SU-DHL-6 (cell line): ENCODE data around the gene ZNF830.

Experiments
- H2AFZ ChIP-seq: fragments of 200-600 bp; sonication (generic); 2 replicates; pipeline ENCODE4 v1.6.1; 2014; ENCODE audit warnings: low read depth, mild to moderate bottlenecking, moderate library complexity, mixed read lengths, antibody characterized with exemption, low read length; ENCODE audit not compliant: severe bottlenecking
- H3F3A ChIP-seq: fragments of 200-600 bp; shearing (Covaris generic); 2 replicates; pipeline ENCODE4 v1.6.0; 2016; ENCODE audit warnings: antibody characterized with exemption, mild to moderate bottlenecking; ENCODE audit not compliant: insufficient read depth
- H3K27ac ChIP-seq: fragments of 200-600 bp; sonication (generic); 2 replicates; pipeline ENCODE4 v1.5.1; 2016; ENCODE audit warnings: low read depth, mild to moderate bottlenecking, low read length, moderate library complexity, mixed read lengths
- H3K27me3 ChIP-seq: fragments of 200-600 bp; sonication (generic), shearing (Covaris generic); 2 replicates; pipeline ENCODE4 v1.6.0; 2014; ENCODE audit warnings: mild to moderate bottlenecking, low read length
- H3K36me3 ChIP-seq: fragments of 200-600 bp; sonication (generic); 2 replicates; pipeline ENCODE4 v1.6.1; 2014; ENCODE audit warnings: mild to moderate bottlenecking, low read length, mixed read lengths
- H3K4me2 ChIP-seq: fragments of 300-600, 200-600 bp; shearing (Covaris generic), sonication (generic); 2 replicates; pipeline ENCODE4 v1.6.0; 2014; ENCODE audit warnings: low read length, low read depth, mild to moderate bottlenecking; ENCODE audit not compliant: poor library complexity, severe bottlenecking
- H3K4me3 ChIP-seq: fragments of 200-600 bp; sonication (generic); 2 replicates; pipeline ENCODE4 v1.5.1; 2014; ENCODE audit warnings: antibody characterized with exemption, low read length, mild to moderate bottlenecking, mixed read lengths; ENCODE audit not compliant: insufficient read depth, poor library complexity, severe bottlenecking
- H3K79me2 ChIP-seq: fragments of 200-600 bp; sonication (generic); 2 replicates; pipeline ENCODE4 v1.6.1; 2014; ENCODE audit warnings: mild to moderate bottlenecking, low read length, moderate library complexity; ENCODE audit not compliant: insufficient read depth
- H3K9ac ChIP-seq: fragments of 200-600 bp; sonication (generic); 2 replicates; pipeline ENCODE4 v1.7.0; 2014; ENCODE audit warnings: mild to moderate bottlenecking, low read length
- H3K9me2 ChIP-seq: fragments of 200-600 bp; sonication (generic); replicated peaks from 2 replicates; pipeline ENCODE4 v1.6.1; 2014; ENCODE audit warnings: low read length; ENCODE audit not compliant: insufficient read depth
- H3K9me3 ChIP-seq: fragments of 200-600 bp; sonication (generic); 2 replicates; pipeline ENCODE4 v1.6.1; 2014; ENCODE audit warnings: low read length, mixed read lengths; ENCODE audit not compliant: insufficient read depth
- H4K20me1 ChIP-seq: fragments of 200-600 bp; sonication (generic); 2 replicates; pipeline ENCODE4 v1.6.1; 2014; ENCODE audit warnings: low read depth, mild to moderate bottlenecking, antibody characterized with exemption, low read length, moderate library complexity, mixed read lengths
- EZH2phosphoT487 ChIP-seq: fragments of 200-600 bp; sonication (generic), shearing (Covaris generic); conservative IDR thresholded peaks from 2 replicates; pipeline ENCODE4 v1.6.1; 2018; ENCODE audit warnings: mild to moderate bottlenecking, antibody characterized with exemption, low read length, moderate library complexity, mixed read lengths
- TF ChIP-seq, protein P1 (sequence below): fragments of 200-600 bp; sonication (generic); IDR thresholded peaks from one replicate; pipeline ENCODE4 v1.5.1; 2017; ENCODE audit warnings: antibody characterized with exemption, mild to moderate bottlenecking, low read length, moderate library complexity; ENCODE audit not compliant: insufficient read depth, poor library complexity, severe bottlenecking

Gene ZNF830, protein sequence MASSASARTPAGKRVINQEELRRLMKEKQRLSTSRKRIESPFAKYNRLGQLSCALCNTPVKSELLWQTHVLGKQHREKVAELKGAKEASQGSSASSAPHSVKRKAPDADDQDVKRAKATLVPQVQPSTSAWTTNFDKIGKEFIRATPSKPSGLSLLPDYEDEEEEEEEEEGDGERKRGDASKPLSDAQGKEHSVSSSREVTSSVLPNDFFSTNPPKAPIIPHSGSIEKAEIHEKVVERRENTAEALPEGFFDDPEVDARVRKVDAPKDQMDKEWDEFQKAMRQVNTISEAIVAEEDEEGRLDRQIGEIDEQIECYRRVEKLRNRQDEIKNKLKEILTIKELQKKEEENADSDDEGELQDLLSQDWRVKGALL

GRCh38 chr17:34961093-34961911 lies at the start of gene ZNF830, which contains the start of gene CCT6B:
Gene ZNF830 (plus strand): TSS chr17:34961540. CDS start chr17:34961567, 27 bp downstream.
Gene CCT6B (minus strand): TSS chr17:34961460. CDS start chr17:34961393, 67 bp downstream.
- Histone ChIP-seq H3K4me3 (peak within 1 kb of the TSS; percentile 85), H3K9me2 (no peaks in the 10 kb centered on the region), H3K9ac (peak within 1 kb of the TSS; percentile 78), H3K4me2 (peak within 1 kb of the TSS; percentile 72), H3K79me2 (peaks cover 22% of the 10 kb centered on the region), H3K27ac (peak within 1 kb of the TSS; percentile 42), H2AFZ (peak within 1 kb of the TSS; percentile 87), H3K27me3 (no peaks in the 10 kb centered on the region), H3K36me3 (peaks cover 9% of the 10 kb centered on the region; the same call in 1 of the 2 replicates), H4K20me1 (no peaks in the 10 kb centered on the region), H3F3A (no peaks in the 10 kb centered on the region), H3K9me3 (no peaks in the 10 kb centered on the region)
- TF ChIP-seq EZH2phosphoT487 = no peak
- TF ChIP-seq, protein P1, sequence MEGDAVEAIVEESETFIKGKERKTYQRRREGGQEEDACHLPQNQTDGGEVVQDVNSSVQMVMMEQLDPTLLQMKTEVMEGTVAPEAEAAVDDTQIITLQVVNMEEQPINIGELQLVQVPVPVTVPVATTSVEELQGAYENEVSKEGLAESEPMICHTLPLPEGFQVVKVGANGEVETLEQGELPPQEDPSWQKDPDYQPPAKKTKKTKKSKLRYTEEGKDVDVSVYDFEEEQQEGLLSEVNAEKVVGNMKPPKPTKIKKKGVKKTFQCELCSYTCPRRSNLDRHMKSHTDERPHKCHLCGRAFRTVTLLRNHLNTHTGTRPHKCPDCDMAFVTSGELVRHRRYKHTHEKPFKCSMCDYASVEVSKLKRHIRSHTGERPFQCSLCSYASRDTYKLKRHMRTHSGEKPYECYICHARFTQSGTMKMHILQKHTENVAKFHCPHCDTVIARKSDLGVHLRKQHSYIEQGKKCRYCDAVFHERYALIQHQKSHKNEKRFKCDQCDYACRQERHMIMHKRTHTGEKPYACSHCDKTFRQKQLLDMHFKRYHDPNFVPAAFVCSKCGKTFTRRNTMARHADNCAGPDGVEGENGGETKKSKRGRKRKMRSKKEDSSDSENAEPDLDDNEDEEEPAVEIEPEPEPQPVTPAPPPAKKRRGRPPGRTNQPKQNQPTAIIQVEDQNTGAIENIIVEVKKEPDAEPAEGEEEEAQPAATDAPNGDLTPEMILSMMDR = no peak

- Histone ChIP-seq H4K20me1 (no peaks in the 10 kb centered on the region), H2AFZ (no peak overlapping the region), H3K27me3 (no peaks in the 10 kb centered on the region), H3K36me3 (no peaks in the 10 kb centered on the region), H3K79me2 (no peaks in the 10 kb centered on the region), H3K4me3 (no peak overlapping the region), H3K9ac (no peak overlapping the region), H3K4me2 (no peak overlapping the region), H3K9me3 (no peaks in the 10 kb centered on the region), H3F3A (no peaks in the 10 kb centered on the region), H3K9me2 (no peaks in the 10 kb centered on the region), H3K27ac (no peak overlapping the region)
- TF ChIP-seq EZH2phosphoT487 = no peak
- TF ChIP-seq, protein P1 = no peak
Observed at GRCh38 chr17:34913001-34913400, 48.3 kb upstream of the ZNF830 start.

GRCh38 chr17:34916120-34916519 lies 45.2 kb upstream of the ZNF830 start:
- no peaks in the 10 kb centered on the region for H3K9me2 ChIP-seq
- no peaks in the 10 kb centered on the region for H3K36me3 ChIP-seq
- no peaks in the 10 kb centered on the region for H3K79me2 ChIP-seq
- H3K27ac ChIP-seq = no peak overlapping the region
- H3K9ac ChIP-seq = no peak overlapping the region
- no peak overlapping the region for H2AFZ ChIP-seq
- no peaks in the 10 kb centered on the region for H3K9me3 ChIP-seq
- TF ChIP-seq EZH2phosphoT487 = no peak
- no peaks in the 10 kb centered on the region for H4K20me1 ChIP-seq
- H3F3A ChIP-seq = no peaks in the 10 kb centered on the region
- no peaks in the 10 kb centered on the region for H3K27me3 ChIP-seq
- H3K4me2 ChIP-seq = no peak overlapping the region
- no peak overlapping the region for H3K4me3 ChIP-seq
